Activated CD8-positive, alpha-beta memory T cell treated with anti-CD3 and anti-CD28 coated beads, Interleukin-2, amount 50 U/mL, for 1 hour (primary cell): Measurements from ENCODE around the gene BABAM2.

Experiments
- DNase-seq: peaks from one replicate; pipeline ENCODE4 v3.0.0-alpha.2; 2020; ENCODE audit errors: extremely low read depth

Gene BABAM2

GRCh38 chr2:27911458-27912210 is 21.1 kb downstream of the BABAM2 start:
- DNase-seq = no peak

GRCh38 chr2:27912512-27912911 is 22.0 kb downstream of the BABAM2 start:
- no peak for DNase-seq

GRCh38 chr2:27914041-27914804 is 23.7 kb downstream of the BABAM2 start:
- DNase-seq = no peak

- DNase-seq = no peak
Measured at GRCh38 chr2:27914805-27915175, 24.3 kb downstream of the BABAM2 start.

DNA sequence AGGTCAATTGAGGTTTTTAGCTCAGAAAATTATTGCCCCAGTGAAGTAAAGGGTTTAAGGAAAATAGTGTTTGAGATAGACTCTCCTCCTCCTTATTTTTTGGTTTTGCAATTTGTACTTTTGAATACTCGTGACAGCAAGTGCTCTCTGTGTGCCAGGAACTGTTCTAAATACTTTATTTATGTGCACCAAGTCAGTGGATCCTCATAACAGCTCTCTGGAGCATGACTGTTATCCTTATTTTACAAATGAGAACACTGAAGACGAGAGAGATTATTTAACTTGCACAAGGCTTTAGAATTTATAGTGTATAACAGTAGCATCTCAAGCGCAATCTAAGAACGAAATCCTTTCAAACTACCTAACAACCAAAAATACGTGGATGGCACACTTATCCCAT is 24.7 kb downstream of the BABAM2 start:
- DNase-seq = no peak

GRCh38 chr2:27915874-27916273 is 25.3 kb downstream of the BABAM2 start:
- DNase-seq = no peak

GRCh38 chr2:27916293-27916995 is 25.9 kb downstream of the BABAM2 start:
- DNase-seq = no peak

DNA sequence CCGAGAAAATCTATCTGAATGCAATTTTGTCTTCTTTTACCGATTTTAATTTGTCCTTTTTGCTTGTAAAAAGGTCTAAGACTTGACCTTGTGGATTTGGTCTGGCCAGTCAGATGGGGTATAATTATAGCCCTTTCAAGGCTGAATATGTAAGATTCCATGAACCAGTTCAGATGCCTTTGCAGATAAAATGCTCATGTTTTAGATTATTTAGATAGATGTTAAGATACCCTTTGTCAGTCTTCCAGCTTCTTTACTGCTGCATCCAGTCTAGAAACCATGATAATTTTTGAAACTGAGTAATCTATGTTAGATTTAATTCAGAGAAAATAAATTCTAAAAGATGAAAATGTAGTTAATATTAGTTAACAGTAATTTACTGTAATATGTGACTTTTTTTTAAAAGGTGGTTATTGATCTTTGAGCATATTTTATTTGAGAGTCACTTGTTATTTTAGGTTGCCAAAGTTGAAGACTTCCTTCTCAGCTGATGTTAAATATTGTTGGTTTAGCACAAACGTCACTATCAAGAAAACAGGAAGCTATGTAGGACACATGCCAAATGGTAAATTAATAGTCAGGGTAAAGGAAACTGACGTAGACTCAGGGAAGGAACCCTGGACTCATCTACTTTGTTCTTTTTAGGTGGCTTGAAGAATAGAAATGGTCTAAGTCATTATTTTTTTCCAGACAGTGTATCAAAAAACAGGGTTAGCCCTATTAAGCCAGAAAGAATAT is 29.8 kb downstream of the BABAM2 start:
- DNase-seq = no peak

- DNase-seq = no peak
Measured at GRCh38 chr2:27921424-27921823, 30.9 kb downstream of the BABAM2 start.

- no peak for DNase-seq
Measured at GRCh38 chr2:27921880-27922547, 31.5 kb downstream of the BABAM2 start.

DNA sequence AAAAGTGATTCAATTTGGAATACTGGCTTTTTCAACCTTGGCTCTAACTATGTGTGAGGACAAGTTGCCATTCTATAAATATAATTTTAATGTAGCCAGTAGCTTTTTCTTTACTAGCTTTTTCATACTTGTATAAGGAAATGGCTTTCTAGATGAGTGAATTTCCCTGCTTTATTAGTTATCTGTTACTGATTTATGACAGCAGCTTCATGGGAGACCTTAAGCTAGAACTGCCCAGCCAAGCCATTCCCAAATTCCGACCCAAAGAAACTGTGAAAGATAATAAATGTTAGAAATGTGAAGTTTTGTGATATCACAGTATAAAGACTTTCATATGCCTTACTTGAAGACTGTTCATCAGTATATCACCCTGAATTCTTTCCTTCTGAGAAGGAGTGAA is 32.3 kb downstream of the BABAM2 start:
- DNase-seq = no peak

DNA sequence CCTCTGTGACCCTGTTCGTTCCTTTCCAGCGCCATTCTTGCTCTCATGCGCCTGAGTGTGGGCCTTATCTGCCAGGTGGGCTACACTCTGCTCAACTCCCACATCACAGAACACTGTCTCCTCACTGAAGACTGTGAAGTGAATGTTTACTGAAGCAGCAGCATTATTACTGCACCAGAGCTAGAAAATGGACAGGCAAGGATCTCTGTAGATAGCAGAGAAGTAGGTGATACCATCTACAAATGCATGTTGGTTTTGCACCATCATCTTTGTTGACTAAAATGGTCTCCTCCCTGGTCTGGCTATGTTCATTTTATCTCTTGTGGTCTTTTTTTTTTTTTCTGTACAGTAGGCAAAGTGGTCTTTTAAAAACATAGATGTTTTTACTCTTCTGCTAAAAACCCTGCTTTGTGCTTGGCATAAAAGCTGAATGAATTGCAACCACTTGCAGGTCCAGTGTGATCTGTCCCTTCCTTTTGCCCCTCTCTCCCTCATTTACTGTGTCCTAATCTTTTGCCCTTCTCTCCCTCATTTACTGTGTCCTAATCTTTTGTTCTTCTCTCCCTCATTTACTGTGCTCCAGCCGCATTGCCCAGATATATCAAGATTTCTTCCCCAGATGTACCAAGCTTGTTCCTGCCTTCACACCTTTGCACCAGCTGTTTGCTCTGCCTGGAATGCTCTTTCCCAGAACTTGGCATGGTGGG is 35.4 kb downstream of the BABAM2 start:
- DNase-seq = no peak

DNA sequence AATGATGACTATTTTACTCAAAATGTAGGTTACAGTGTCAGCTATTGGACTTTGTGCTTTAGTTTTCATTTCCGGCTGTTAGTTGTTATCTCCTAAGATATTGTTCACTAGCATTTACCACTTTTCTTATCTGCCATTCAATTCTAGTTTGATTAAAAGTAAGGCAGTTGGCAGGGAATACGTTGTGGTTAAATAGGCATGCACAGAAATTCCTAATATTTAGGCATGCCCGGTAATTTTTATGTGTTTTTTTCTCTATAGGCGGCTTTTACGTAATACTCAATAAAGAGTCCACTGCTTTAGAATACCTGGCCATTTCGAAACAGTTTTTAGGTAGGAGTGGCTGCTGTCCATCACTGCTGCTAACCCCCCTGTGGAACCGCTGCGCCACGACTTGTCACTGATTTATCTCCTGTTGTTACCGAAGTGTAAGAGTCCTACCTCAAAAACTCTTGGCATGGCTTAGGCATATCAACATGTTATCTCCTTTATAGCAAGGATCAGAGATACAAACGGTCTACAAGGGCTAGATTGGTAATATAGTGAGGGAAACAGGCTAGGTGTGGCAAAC is 39.5 kb downstream of the BABAM2 start:
- no peak for DNase-seq

- no peak for DNase-seq
Measured at GRCh38 chr2:27931361-27931950, 40.9 kb downstream of the BABAM2 start.

DNA sequence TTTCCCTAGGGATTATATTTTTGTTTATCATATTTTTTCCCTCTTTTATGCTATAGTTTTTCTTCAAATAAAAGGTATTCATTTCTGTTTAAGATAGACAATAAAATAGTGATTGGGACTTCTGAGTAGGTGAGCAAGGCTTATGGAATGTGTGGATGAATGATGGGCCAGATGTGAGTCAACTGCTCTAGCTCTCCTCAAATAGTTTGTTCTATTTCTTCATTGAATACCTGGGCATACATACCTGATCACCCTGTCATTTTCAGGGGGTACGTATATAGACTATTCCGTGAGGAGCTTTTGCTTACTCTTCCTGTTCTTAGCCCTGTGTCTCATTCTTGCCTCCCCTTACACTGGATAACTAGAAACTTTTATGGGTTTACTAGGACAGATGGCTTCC is 41.9 kb downstream of the BABAM2 start:
- no peak for DNase-seq

DNA sequence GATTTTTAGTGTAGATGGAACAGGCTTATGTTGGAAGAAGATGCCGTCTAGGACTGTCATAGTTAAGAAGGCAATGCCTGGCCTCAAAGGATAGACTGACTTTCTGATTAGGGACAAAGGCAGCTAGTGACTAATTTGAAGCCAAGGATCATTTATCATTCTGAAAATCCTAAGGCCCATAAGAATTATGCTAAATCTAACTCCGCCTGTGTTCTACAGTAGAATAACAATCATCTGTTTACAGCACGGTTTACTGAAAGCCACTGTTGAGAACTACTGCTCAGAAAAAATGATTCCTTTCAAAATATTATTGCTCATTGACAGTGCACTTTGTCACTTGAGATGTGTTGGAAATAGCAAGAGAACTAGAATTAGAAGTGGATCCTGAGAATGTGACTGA is 44.5 kb downstream of the BABAM2 start:
- no peak for DNase-seq

GRCh38 chr2:27940090-27940671 is 49.7 kb downstream of the BABAM2 start:
- no peak for DNase-seq

DNA sequence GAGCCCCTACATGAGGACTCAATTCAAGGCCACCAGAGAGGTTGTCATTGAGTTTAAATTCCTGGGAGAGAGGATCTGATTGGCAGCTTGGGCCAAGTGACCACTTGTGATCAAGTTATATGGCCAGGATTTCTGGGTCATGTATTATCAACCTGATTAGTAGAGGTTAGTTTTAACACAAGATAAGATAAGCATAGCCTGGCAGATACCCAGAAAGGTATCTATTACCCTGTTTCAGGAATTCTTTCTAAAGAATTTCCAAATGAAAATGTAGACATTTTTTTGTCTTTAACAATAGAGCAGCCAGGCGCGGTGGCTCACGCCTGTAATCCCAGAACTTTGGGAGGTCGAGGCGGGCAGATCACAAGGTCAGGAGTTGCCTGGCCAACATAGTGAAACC is 50.5 kb downstream of the BABAM2 start:
- DNase-seq = no peak

DNA sequence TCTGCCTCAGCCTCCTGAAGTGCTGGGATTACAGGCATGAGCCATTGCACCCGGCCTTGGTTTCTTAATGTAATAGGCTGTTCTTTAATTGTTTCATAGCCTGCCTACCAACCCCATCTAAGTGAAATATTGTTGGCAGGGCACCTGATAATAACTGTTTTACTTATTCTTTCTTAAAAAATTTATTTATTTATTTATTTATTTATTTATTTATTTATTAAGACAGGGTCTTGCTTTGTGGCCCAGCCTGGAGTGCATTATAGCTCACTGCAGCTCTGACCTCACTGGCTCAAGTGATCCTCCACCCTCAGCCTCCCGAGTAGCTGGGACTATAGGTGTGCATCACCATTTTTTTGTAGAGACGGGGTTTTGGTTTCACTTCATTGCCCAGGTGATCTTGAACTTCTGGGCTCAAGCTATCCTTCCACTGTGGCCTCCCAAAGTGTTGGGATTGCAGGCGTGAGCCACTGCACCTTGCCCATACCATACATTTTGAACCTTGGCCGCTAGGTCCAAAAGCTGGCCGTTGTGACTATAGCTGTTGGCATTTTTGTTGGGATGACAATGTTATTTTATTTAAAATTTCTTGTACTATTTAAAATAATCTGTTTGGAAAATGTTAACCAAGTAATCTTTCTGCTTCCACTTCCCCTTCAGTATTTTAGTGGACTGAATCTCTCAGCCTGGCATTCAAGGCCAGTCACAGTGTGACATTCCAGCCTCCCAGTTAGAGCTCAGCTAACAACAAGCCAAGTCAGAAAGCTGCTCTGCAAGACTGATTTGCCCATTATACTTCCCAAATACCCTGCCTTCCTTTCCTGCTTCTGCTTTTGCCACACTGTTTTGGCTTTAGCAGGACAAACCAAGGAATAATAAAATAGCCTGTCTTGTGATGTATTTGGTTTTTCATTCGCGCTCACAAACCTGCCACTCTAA is 52.4 kb downstream of the BABAM2 start:
- DNase-seq = no peak
